GM19351 (cell line): Measurements from ENCODE around the gene TMEM132C.

Experiments
- ATAC-seq: cut with Tn5 transposase; IDR thresholded peaks from one replicate; pipeline ENCODE4 v1.9.1; 2021; ENCODE audit warnings: mild to moderate bottlenecking, moderate library complexity; ENCODE audit not compliant: unreplicated experiment

TMEM132C gene

DNA sequence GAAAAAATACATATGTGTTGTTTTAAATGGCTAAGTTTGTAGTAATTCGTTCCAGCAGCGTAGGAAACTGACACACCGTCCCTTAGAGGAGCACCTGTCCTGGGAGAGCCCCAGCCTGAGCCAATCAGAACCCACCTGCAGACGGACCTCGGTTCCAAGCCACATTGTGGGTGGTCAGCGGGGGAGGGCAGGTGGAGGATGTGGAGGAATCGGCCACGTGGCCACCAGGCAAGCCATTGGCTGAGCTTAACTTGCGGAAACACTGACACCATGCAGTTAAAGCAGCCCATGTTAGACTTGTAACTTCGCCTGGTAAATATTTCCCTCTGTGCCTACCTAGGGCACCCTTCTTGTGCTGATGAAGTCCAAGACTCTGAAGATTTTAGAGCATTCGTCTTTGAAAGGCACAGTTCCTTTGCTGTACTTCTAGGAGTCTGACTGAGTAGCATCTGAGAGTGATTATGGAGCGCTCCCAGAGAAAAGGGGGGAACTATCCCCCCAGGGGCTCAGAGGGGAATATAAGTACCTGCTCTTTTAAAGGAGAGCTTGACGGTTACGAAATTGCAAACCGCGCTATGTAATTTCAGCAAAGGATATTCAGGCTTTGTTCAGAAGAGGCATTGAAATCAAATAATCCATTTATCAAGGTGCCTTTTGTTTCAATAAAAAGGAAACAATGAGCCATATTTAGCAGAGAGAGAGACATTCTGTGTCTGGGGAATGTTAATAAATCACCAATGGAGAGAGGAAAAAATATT lies 135.7 kb downstream of the TMEM132C start:
- no peak for ATAC-seq

DNA sequence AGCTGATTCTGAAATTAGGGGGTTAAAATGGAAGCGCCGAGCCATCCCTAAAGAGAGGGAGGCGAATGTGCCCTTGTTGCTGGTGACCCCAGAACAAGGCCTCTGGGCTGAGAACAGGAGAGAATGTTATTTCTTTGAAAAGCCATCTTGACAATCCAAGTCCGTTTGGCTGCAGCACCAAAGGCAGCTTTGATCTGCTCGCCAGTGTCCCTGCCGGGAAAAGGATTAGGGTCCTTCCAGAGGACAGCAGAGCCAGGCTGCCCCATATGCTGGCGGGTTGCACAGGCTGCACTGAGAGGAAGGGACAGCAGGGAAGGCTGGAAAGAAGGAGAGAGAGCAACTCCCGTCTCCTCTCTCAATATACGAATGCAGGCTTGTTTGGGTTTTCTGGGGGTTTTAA lies 141.7 kb downstream of the TMEM132C start:
- ATAC-seq, result no peak

DNA sequence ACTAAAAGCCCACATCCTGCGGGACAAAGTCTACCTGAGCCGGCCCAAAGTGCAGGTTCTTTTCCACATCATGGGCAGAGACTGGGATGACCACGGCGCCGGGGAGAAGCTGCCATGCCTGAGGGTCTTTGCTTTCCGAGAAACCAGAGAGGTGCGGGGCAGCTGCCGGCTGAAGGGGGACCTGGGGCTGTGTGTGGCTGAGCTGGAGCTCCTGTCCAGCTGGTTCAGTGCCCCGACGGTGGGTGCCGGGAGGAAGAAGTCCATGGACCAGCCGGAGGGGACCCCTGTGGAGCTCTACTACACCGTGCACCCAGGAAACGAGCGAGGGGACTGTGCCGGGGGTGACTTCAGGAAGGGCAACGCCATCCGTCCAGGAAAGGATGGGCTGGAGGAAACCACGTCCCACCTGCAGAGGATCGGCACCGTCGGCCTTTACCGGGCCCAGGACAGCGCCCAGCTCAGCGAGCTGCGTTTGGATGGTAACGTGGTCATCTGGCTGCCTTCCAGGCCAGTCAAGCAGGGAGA lies 148.1 kb downstream of the TMEM132C start:
- no peak for ATAC-seq

DNA sequence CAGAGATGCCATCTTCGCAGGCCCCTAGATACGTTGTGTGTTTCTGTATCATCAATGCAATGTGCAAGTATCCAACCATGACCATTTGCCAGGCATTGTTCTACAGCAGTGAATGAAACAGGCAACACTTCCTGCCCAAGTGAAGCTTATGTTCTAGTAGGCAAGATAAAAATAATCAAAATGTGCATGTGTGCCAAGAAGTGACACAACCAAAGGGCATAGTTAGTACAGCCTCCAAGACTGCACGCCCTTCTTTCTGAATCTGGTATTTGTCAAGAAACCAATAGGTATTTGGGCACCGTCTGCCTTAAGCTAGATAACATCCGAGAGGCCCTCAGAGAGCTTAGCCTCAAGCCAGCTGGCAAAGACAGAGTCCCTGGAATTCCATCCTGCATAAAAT lies 152.0 kb downstream of the TMEM132C start:
- ATAC-seq, result no peak

- ATAC-seq, result no peak
Measured at GRCh38 chr12:128420163-128420562, 153.2 kb downstream of the TMEM132C start.

DNA sequence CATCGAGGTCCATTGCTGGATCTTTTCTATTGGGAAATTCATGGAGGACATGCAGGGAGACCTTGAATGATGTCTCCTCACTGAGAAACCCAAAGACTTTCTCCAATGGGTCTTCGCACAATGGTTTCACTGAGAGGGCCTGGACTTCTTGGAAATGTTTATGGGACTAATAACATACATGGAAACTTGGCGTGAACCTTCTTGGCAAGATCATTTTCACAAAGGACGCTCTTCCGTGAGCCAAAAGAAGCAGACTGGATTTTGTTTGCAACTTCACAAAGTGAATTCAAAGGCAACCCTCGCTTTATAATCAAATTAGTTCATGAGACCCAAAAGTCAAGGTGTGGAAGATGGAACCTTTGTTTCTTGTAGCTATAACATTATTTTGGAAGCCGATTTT lies 154.4 kb downstream of the TMEM132C start:
- ATAC-seq, result no peak

- ATAC-seq, result no peak
Measured at GRCh38 chr12:128423205-128423604, 156.2 kb downstream of the TMEM132C start.

DNA sequence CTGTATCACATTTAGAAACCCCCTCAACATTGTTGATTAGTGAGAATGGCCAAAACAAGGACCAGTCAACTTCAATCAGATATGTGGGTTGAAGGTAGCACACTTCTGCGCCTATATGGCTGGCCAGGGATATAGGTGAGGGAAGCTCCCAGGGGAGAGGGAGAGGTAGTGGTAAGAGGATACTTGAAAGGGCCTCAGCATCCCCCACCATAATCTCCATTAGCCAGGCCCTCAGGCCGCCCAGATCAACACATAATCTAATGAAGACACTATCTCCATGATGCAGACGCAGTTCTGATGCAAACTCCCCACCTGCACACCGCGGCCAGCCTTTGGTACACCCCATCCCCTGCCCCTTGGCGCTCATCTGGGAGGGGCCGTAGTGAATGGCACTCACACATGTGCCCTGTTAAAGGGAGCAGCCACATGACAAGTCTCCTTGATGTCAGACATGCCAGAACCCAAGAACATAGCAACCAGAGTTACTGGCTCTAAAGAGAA lies 158.0 kb downstream of the TMEM132C start:
- ATAC-seq, result no peak

DNA sequence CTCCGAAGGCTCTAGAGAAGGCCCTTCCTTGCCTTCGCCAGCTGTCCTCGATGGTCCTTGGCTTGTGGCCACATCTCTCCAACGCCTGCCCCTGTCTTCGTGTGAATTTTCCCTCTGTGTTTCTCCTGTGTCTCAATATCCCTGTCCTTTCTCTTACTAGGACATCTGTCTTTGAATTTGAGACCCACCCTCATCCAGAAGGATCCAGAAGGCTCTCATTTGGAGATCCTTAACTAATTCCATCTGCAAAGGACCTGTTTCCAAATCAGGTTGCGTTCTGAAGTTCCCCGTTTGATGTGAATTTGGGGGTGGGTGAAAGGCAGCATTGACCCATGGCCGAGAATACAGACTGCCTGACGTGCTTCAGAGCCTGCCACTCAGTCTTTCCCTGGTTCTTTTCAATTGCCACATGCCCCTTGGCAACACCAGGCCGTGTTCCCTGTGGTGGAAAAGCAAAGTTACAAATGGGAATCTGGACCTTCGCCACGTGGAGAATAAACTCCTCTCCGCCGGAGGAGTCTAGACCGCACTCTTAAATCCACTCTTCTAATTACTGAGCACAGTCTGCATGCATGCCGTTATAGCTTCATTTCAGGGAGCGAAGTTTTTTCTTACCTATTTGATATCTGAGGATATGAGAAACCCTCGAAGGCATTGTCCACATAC lies 158.8 kb downstream of the TMEM132C start:
- no peak for ATAC-seq

DNA sequence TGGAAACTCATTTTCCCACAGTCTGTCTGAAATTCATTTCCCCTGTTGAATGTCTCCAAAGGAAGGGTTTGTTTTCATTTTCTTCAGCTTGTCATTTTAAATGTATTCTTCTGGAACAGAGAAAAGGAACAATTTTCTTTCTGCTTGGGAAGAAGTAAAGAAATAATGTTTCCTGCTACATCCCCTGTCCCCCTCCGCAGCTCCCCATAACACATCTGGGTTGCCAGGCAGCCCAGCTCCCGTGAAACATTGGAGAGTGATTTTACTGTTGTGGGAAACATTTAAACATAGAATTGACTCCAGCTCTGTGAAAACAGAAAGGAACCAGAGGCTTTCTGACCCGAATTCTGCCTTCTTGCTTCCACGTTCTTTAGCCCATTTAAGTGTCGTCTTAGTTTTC lies 159.5 kb downstream of the TMEM132C start:
- ATAC-seq, result no peak

DNA sequence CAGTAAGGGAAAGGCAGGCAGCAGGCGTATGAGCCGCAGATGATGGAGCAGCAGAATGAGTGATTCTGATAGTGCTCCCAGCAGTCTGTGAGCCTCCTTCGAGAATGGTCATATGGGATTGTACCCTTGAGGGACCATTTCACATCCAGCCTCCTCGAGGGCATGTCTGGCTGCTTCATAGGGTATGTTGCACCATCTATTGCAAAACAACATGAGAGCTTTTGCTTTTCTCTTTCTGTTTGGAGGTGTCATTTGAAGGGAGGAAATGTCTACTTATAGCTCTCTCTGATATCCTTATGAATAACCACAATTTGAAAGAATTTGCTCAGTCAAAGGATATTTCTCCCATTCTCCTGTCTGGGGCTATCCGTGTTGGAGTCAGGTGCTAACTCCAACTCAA lies 172.8 kb downstream of the TMEM132C start:
- ATAC-seq, result no peak

GRCh38 chr12:128442096-128442495 lies 175.1 kb downstream of the TMEM132C start:
- ATAC-seq, result no peak

DNA sequence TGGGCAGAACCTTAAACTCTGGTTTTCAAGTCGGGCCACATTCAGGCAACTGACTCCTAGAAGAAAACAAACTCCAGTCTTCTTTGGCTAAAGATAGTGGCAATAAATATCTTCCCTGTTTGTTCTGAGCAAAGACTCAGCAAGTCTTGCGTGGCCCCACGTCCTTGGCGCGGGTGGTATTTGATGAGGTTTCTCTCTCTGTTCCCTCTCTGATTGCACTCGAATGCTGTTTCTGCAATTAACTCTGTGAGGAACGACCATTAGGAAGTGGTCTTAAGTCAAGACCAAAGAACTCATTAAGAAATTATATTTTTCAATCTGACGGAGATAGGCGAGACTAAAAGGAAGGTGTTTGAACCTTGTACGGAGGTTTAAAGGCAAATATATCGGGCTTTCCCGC lies 177.6 kb downstream of the TMEM132C start:
- no peak for ATAC-seq

- no peak for ATAC-seq
Measured at GRCh38 chr12:128445415-128446127, 178.6 kb downstream of the TMEM132C start.

- ATAC-seq, result no peak
Measured at GRCh38 chr12:128449146-128449894, 182.3 kb downstream of the TMEM132C start.

DNA sequence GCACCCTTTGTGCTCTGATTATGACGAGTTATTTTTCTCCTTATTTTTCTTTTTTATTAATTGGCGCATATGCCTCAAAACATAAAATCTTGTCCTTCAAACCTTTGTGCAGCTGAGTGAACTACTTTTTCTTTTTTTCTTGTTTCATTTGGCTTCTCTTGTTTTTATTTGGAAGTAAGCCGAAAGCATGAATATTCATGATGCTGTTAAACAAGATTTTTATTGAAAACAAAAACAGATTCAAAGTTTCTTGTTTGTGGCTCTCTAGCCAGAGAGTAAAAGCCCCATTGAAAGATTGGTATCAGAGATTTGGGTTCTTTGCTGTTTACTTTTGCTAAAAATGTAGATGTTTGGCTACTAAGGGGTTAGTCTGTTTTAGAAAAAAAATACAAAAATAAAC lies 183.8 kb downstream of the TMEM132C start:
- no peak for ATAC-seq

DNA sequence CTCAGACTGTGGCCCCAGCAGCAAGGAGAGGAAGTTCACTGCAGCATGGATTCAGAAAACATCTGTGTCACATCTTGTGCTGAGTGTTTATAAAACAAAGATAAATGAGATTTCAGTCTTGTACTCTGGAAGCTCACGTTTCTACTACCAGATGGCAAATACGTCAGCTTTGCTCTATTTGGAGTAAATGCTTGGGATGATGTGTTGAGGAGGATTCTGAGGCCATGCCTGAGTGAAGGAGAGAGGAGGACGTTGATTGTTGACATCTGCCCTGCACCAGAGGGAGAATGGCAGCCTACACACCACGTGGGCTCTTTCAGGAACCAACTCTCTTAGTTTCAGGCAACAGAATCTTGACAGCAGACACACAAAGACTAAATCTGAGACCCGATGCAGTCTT lies 188.9 kb downstream of the TMEM132C start:
- ATAC-seq, result no peak

GRCh38 chr12:128456922-128457321 lies 190.0 kb downstream of the TMEM132C start:
- ATAC-seq, result no peak

- no peak for ATAC-seq
Measured at GRCh38 chr12:128458301-128458974, 191.5 kb downstream of the TMEM132C start.

DNA sequence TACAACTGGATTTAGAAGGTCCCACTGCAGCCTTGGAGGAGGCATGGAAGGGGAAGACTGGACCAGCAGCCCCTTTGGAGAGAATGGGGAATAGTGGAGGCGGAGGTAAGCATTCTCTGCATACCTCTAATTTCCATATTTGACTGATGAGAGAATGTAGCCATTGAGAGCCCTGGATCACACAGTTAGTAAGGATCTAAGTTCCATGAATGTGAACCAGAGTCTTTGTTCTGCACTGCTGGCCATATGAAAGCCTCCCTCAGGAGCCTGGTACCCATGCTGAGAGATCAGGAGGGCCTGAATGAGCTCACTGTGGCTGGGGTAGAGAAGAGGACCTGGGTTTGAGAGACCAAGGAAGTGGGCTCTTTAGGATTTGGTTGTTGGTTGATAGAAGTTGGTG lies 192.1 kb downstream of the TMEM132C start:
- ATAC-seq, result no peak
